C4-2B (cell line): ENCODE measurements around the gene PDRG1.

Experiments
- H3K27ac ChIP-seq: fragments of 450-650 bp; 2 replicates; pipeline ENCODE4 v1.5.1; 2017
- CTCF ChIP-seq: fragments of 450-650 bp; conservative IDR thresholded peaks from 2 replicates; pipeline ENCODE4 v1.5.1; 2017; ENCODE audit warnings: mild to moderate bottlenecking
- ZFX ChIP-seq: fragments of 450-650 bp; IDR thresholded peaks from 2 replicates; pipeline ENCODE4 v1.6.1; 2017

Gene PDRG1

GRCh38 chr20:31966991-31967655 is 15.3 kb upstream of the PDRG1 start:
- no peak overlapping the region for H3K27ac ChIP-seq

GRCh38 chr20:31963889-31964288 is 12.0 kb upstream of the PDRG1 start:
- no peak for TF ChIP-seq CTCF
- TF ChIP-seq ZFX = no peak
- no peak overlapping the region for H3K27ac ChIP-seq

More at GRCh38 chr20:31966991-31967655, 15.3 kb upstream of the PDRG1 start:
- TF ChIP-seq ZFX (no peak), CTCF (no peak)

- no peak overlapping the region for H3K27ac ChIP-seq
- no peak for TF ChIP-seq CTCF
- TF ChIP-seq ZFX = no peak
Measured at GRCh38 chr20:31962761-31963160, 10.9 kb upstream of the PDRG1 start.

GRCh38 chr20:31956556-31957526 is 5.0 kb upstream of the PDRG1 start:
- H3K27ac ChIP-seq = no peak overlapping the region
- no peak for TF ChIP-seq ZFX

- TF ChIP-seq ZFX = no peak
- no peak for TF ChIP-seq CTCF
- no peak overlapping the region for H3K27ac ChIP-seq
Measured at GRCh38 chr20:31954500-31954899, 2.7 kb upstream of the PDRG1 start.

- H3K27ac ChIP-seq = no peak overlapping the region
- no peak for TF ChIP-seq ZFX
- no peak for TF ChIP-seq CTCF
Measured at GRCh38 chr20:31953556-31954148, 1.8 kb upstream of the PDRG1 start.

- peak overlapping the region; percentile 88 for H3K27ac ChIP-seq
- no peak for TF ChIP-seq CTCF
- no peak for TF ChIP-seq ZFX
Measured at GRCh38 chr20:31951203-31951529, 680 bp downstream of the PDRG1 start.
